IMR-90 (cell line): Measurements from ENCODE around the gene PPL. TPM values are rescaled to one million over a fixed set of nuclear protein-coding genes. Genes with fewer than 3 reads are reported as not detected.

Experiments
- ATAC-seq: fragments of 200-7000 bp; cut with Tn5 transposase; 2 replicates; pipeline ENCODE4 v1.9.1; 2020; ENCODE audit warnings: low read depth, mild to moderate bottlenecking, moderate library complexity
- BruUV-seq: library from RNA; stranded (reverse); fragments of 400-500 nt; replicated peaks from 2 replicates; lab custom pipeline; 2021; lab: Mats Ljungman, UMichigan
- CTCF ChIA-PET: fragments of 300-600 bp; formaldehyde crosslinking; extraction: SDS; loops from one replicate; lab custom pipeline; 2021; ENCODE audit warnings: antibody characterized with exemption; lab: Yijun Ruan, JAX
- POLR2A ChIA-PET: fragments of 300-600 bp; sonication (Branson Sonifier 250); formaldehyde crosslinking; loops from one replicate; lab custom pipeline; 2022; ENCODE audit warnings: antibody characterized with exemption; ENCODE audit not compliant: unreplicated experiment; lab: Charles Lee
- DNase-seq: peaks from one replicate; pipeline ENCODE4 v3.0.0; 2013
- H2AFZ ChIP-seq: replicated peaks from 2 replicates; pipeline ENCODE3; 2013; ENCODE audit warnings: low read length, mild to moderate bottlenecking; ENCODE audit not compliant: poor library complexity
- H2AK5ac ChIP-seq: 2 replicates; pipeline ENCODE4 v1.6.1; 2013; ENCODE audit warnings: low read depth, low read length, inconsistent platforms
- H2AK9ac ChIP-seq: replicated peaks from 2 replicates; pipeline ENCODE3; 2013; ENCODE audit warnings: mild to moderate bottlenecking, low read depth, low read length, moderate library complexity; ENCODE audit not compliant: poor library complexity
- H2BK120ac ChIP-seq: 2 replicates; pipeline ENCODE4 v1.6.1; 2013; ENCODE audit warnings: low read depth, low read length, inconsistent platforms
- H2BK15ac ChIP-seq: 3 replicates; pipeline ENCODE4 v1.6.1; 2013; ENCODE audit warnings: low read depth, low read length, inconsistent platforms
- H2BK20ac ChIP-seq: 2 replicates; pipeline ENCODE4 v1.6.1; 2013; ENCODE audit warnings: low read depth, mild to moderate bottlenecking, inconsistent platforms, low read length, moderate library complexity
- H2BK5ac ChIP-seq: 2 replicates; pipeline ENCODE4 v1.6.1; 2013; ENCODE audit warnings: mild to moderate bottlenecking, low read depth, low read length, inconsistent platforms; ENCODE audit not compliant: poor library complexity, severe bottlenecking
- H3K14ac ChIP-seq: replicated peaks from 2 replicates; pipeline ENCODE4 v1.6.1; 2013; ENCODE audit warnings: low read depth, low read length, inconsistent platforms
- H3K18ac ChIP-seq: 2 replicates; pipeline ENCODE4 v1.6.1; 2013; ENCODE audit warnings: low read depth, low read length, control low read depth
- H3K23ac ChIP-seq: 2 replicates; pipeline ENCODE4 v1.6.1; 2013; ENCODE audit warnings: low read depth, low read length, inconsistent platforms
- H3K27ac ChIP-seq: 2 replicates; pipeline ENCODE4 v1.5.1; 2013; ENCODE audit warnings: mild to moderate bottlenecking, control low read depth, low read length; ENCODE audit not compliant: insufficient read depth
- H3K27me3 ChIP-seq: 2 replicates; pipeline ENCODE4 v1.6.1; 2013; ENCODE audit warnings: low read length; ENCODE audit not compliant: control insufficient read depth, insufficient read depth
- H3K36me3 ChIP-seq: 2 replicates; pipeline ENCODE4 v1.6.1; 2013; ENCODE audit warnings: low read length, mixed read lengths; ENCODE audit not compliant: control insufficient read depth, insufficient read depth
- H3K4ac ChIP-seq: 2 replicates; pipeline ENCODE4 v1.6.1; 2013; ENCODE audit warnings: low read depth, low read length, inconsistent platforms
- H3K4me1 ChIP-seq: 2 replicates; pipeline ENCODE4 v1.6.1; 2013; ENCODE audit warnings: low read length, mixed read lengths; ENCODE audit not compliant: control insufficient read depth, insufficient read depth
- H3K4me2 ChIP-seq: 2 replicates; pipeline ENCODE4 v1.6.1; 2013; ENCODE audit warnings: low read depth, mild to moderate bottlenecking, control low read depth, low read length, moderate library complexity
- H3K4me3 ChIP-seq: 2 replicates; pipeline ENCODE4 v1.5.1; 2013; ENCODE audit warnings: low read depth, mild to moderate bottlenecking, control low read depth, low read length, moderate library complexity; ENCODE audit not compliant: insufficient read depth
- H3K56ac ChIP-seq: 2 replicates; pipeline ENCODE4 v1.6.1; 2013; ENCODE audit warnings: low read length, inconsistent platforms; ENCODE audit not compliant: insufficient read depth; ENCODE audit errors: extremely low read depth
- H3K79me1 ChIP-seq, 2 experiments: 2 replicates each; pipeline ENCODE4 v1.6.1; 2013; ENCODE audit warnings: low read length in 2 of 2, inconsistent platforms in 1 of 2, low read depth in 1 of 2
- H3K9ac ChIP-seq: 2 replicates; pipeline ENCODE4 v1.6.1; 2013; ENCODE audit warnings: low read depth, low read length, control low read depth
- H3K9me1 ChIP-seq: 2 replicates; pipeline ENCODE4 v1.6.1; 2013; ENCODE audit warnings: low read length, inconsistent platforms; ENCODE audit not compliant: insufficient read depth
- H3K9me3 ChIP-seq: 2 replicates; pipeline ENCODE4 v1.6.1; 2013; ENCODE audit warnings: low read length; ENCODE audit not compliant: control insufficient read depth, insufficient read depth
- H4K20me1 ChIP-seq: 2 replicates; pipeline ENCODE4 v1.6.1; 2013; ENCODE audit warnings: low read length, inconsistent platforms; ENCODE audit not compliant: insufficient read depth
- H4K5ac ChIP-seq: 2 replicates; pipeline ENCODE4 v1.6.1; 2013; ENCODE audit warnings: mild to moderate bottlenecking, low read depth, low read length, control low read depth
- H4K8ac ChIP-seq, 2 experiments: 2 replicates each; pipeline ENCODE4 v1.6.1; 2013; ENCODE audit warnings: low read depth in 2 of 2, low read length in 2 of 2, control low read depth in 1 of 2, inconsistent platforms in 1 of 2
- H4K91ac ChIP-seq: 2 replicates; pipeline ENCODE4 v1.6.1; 2013; ENCODE audit warnings: low read depth, low read length, inconsistent platforms; ENCODE audit not compliant: insufficient read depth
- MAFK ChIP-seq: IDR thresholded peaks from 2 replicates; pipeline ENCODE4 v1.6.1; 2012; ENCODE audit warnings: low read depth, low read length, improper control_type of control experiment
- MAZ ChIP-seq: IDR thresholded peaks from 2 replicates; pipeline ENCODE4 v1.6.1; 2012; ENCODE audit warnings: low read depth, mild to moderate bottlenecking, low read length, improper control_type of control experiment, moderate library complexity, borderline replicate concordance
- NFE2L2 ChIP-seq: fragments of 150-350 bp; IDR thresholded peaks from 2 replicates; pipeline ENCODE4 v1.6.1; 2016; ENCODE audit warnings: low read depth, mild to moderate bottlenecking, low read length
- POLR2A ChIP-seq: IDR thresholded peaks from 2 replicates; pipeline ENCODE4 v1.6.1; 2012; ENCODE audit warnings: mild to moderate bottlenecking, low read depth, low read length
- RAD21 ChIP-seq: IDR thresholded peaks from 2 replicates; pipeline ENCODE4 v1.6.1; 2012; ENCODE audit warnings: low read length, improper control_type of control experiment
- RFX5 ChIP-seq: IDR thresholded peaks from 2 replicates; pipeline ENCODE4 v1.8.0; 2012; ENCODE audit warnings: low read depth, mild to moderate bottlenecking, low read length, moderate library complexity
- WGBS, 2 experiments: methylation state at CpG; one replicate each; pipeline versions ENCODE4 v1.1.5 to v1.1.7; 2013; ENCODE audit warnings: missing lambda C conversion rate in 2 of 2; ENCODE audit not compliant: insufficient read length in 1 of 2; ENCODE audit errors: extremely low coverage in 2 of 2; 5-methylcytosine and 5-hydroxymethylcytosine counted together
- dilution Hi-C: fragments of 300-500 bp; cut with HindIII; formaldehyde crosslinking; loops from one replicate; pipeline ENCODE4 v1.14.3; 2018; ENCODE audit warnings: low sequenced_read_pairs; ENCODE audit not compliant: unreplicated experiment
- in situ Hi-C: fragments of 300-500 bp; cut with MboI; formaldehyde crosslinking; loops from 3 replicates; pipeline ENCODE4 v1.14.3; 2019; ENCODE audit warnings: low sequenced_read_pairs, inconsistent platforms, mixed read lengths
- intact Hi-C: fragments of 100-400 bp; cut with micrococcal nuclease; formaldehyde crosslinking; loops from 2 replicates; pipeline ENCODE4 v1.10.0; 2022
- polyA plus RNA-seq, 3 experiments: library from polyadenylated mRNA; depleted of rRNA; stranded (reverse); fragments of >200 nt; gene quantifications; 2 replicates each; pipeline ENCODE4 v1.2.3, GENCODE V29; 2012; ENCODE audit warnings: low replicate concordance in 1 of 3
- total RNA-seq: library from RNA; depleted of rRNA; stranded (reverse); fragments of >200 nt; gene quantifications from 2 replicates; pipeline ENCODE4 v1.2.3, GENCODE V29; 2012
- TF ChIP-seq, protein P1 (sequence below): fragments of 150-350 bp; IDR thresholded peaks from 2 replicates; pipeline ENCODE4 v1.6.1; 2016; ENCODE audit warnings: low read depth, mild to moderate bottlenecking, low read length, moderate library complexity, borderline replicate concordance

Gene PPL
- total and polyA plus RNA-seq, 2 of the 4 experiments (the other 2 are of a cell fraction), result 0.34 to 0.36 TPM

DNA sequence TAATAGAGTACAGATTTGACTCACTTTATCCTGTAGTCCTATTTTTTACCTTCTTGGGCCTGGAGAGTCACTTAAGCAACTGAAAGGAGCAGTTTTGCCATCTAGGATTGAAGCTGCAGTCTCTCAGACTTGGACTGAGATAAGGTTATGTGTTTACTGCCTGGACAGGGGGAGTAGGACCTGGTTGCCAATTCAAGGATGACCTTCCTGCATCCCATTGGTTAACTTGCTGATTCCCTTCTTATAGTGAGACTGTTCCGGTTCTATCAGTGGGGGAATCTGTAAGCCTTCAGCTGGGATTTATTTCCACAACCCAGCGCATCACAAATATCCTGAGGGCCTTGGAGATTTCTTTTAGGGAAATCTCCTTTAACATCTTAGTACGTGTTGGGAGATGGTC lies 86.7 kb downstream of the PPL start:
- Histone ChIP-seq H3K14ac (no peak overlapping the region; the same call in 1 of the 2 replicates), H3K9ac (no peak overlapping the region), H3K56ac (no peak overlapping the region), H4K5ac (no peak overlapping the region), H3K4me3 (no peak overlapping the region), H4K91ac (no peak overlapping the region), H3K4me1 (peaks cover 11% of the 10 kb centered on the region), H3K27me3 (no peaks in the 10 kb centered on the region), H3K79me1 (peaks cover 10 to 65% of the 10 kb centered on the region in 2 experiments; a peak in 3 of 4 replicates), H2BK120ac (no peak overlapping the region), H3K27ac (no peak overlapping the region), H2AFZ (no peak overlapping the region), H2BK15ac (no peak overlapping the region), H3K4me2 (peak overlapping the region; percentile 75), H2BK5ac (no peak overlapping the region), H2BK20ac (no peak overlapping the region), H3K23ac (peak overlapping the region; percentile 63), H4K8ac (no peak overlapping the region), H3K36me3 (peaks cover 14% of the 10 kb centered on the region), H3K9me3 (no peaks in the 10 kb centered on the region), H4K20me1 (peaks cover 57% of the 10 kb centered on the region), H2AK5ac (no peak overlapping the region), H2AK9ac (no peak overlapping the region), H3K9me1 (peaks cover 4% of the 10 kb centered on the region; the same call in 1 of the 2 replicates), H3K4ac (no peak overlapping the region), H3K18ac (no peak overlapping the region)
- dilution Hi-C loops (no loop called here), intact Hi-C loops (no loop called here), in situ Hi-C loops (no loop called here)
- ChIA-PET POLR2A (no interaction called here), CTCF (no interaction called here)
- no TSS peak for BruUV-seq
- no CpG with 5 or more reads among the region's 3 CpGs for WGBS, 2 experiments
- DNase-seq, result peak; percentile 6
- no peak for TF ChIP-seq NFE2L2
- no peak for TF ChIP-seq POLR2A
- TF ChIP-seq MAFK, result no peak
- TF ChIP-seq MAZ, result no peak
- TF ChIP-seq RAD21, result no peak
- no peak for TF ChIP-seq RFX5
- TF ChIP-seq, protein P1, sequence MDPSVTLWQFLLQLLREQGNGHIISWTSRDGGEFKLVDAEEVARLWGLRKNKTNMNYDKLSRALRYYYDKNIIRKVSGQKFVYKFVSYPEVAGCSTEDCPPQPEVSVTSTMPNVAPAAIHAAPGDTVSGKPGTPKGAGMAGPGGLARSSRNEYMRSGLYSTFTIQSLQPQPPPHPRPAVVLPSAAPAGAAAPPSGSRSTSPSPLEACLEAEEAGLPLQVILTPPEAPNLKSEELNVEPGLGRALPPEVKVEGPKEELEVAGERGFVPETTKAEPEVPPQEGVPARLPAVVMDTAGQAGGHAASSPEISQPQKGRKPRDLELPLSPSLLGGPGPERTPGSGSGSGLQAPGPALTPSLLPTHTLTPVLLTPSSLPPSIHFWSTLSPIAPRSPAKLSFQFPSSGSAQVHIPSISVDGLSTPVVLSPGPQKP, result no peak
- ATAC-seq, result no peak
